ENCODE measurements around the gene KDR.

GRCh38 chr4:55086578-55086977 is 38.8 kb downstream of the KDR start:
- no peak for TF ChIP-seq CTCF (IDR thresholded peaks at IDR 0.05)
- TF ChIP-seq POLR2A (IDR thresholded peaks at IDR 0.05) = no peak
